Cardiac fibroblast (primary cell): ENCODE measurements around the gene TIAM1.

Experiments
- DNase-seq, 2 donors: peaks; one replicate each; pipeline versions ENCODE4 v3.0.0 to v3.0.0-alpha.2; 2010; ENCODE audit warnings: low read depth in 2 of 2
- H3K4me3 ChIP-seq, 2 donors: replicated peaks in 1 of 2; 1 replicate in 1 of 2; 2 replicates in 1 of 2; pipeline ENCODE4 v1.5.1; 2011; ENCODE audit warnings: low read depth in 2 of 2, low read length in 2 of 2, mild to moderate bottlenecking in 2 of 2, moderate library complexity in 1 of 2
- CTCF ChIP-seq: IDR thresholded peaks from one replicate; pipeline ENCODE4 v1.5.1; 2011; ENCODE audit warnings: low read depth, mild to moderate bottlenecking, low read length, inconsistent platforms

TIAM1 gene

GRCh38 chr21:31172328-31172727 is 171.7 kb downstream of the TIAM1 start:
- no peak for TF ChIP-seq CTCF
- no peak for DNase-seq
- no peak overlapping the region for H3K4me3 ChIP-seq

GRCh38 chr21:31164713-31165694 is 179.1 kb downstream of the TIAM1 start:
- DNase-seq: no peak
- no peak for TF ChIP-seq CTCF
- H3K4me3 ChIP-seq: no peak overlapping the region

- peak in 1 of 2 donors; percentile 55 for DNase-seq
- no peak overlapping the region for H3K4me3 ChIP-seq
- no peak for TF ChIP-seq CTCF
Measured at GRCh38 chr21:31162827-31163226, 181.2 kb downstream of the TIAM1 start.

GRCh38 chr21:31162079-31162699 is 181.9 kb downstream of the TIAM1 start:
- no peak for DNase-seq
- H3K4me3 ChIP-seq: no peak overlapping the region
- no peak for TF ChIP-seq CTCF

GRCh38 chr21:31161157-31161556 is 182.9 kb downstream of the TIAM1 start:
- no peak for TF ChIP-seq CTCF
- no peak overlapping the region for H3K4me3 ChIP-seq
- no peak for DNase-seq

- no peak for DNase-seq
- H3K4me3 ChIP-seq: no peak overlapping the region
- no peak for TF ChIP-seq CTCF
Measured at GRCh38 chr21:31159808-31160207, 184.3 kb downstream of the TIAM1 start.
